ENCODE measurements around the gene HPX.

Gene HPX

DNA sequence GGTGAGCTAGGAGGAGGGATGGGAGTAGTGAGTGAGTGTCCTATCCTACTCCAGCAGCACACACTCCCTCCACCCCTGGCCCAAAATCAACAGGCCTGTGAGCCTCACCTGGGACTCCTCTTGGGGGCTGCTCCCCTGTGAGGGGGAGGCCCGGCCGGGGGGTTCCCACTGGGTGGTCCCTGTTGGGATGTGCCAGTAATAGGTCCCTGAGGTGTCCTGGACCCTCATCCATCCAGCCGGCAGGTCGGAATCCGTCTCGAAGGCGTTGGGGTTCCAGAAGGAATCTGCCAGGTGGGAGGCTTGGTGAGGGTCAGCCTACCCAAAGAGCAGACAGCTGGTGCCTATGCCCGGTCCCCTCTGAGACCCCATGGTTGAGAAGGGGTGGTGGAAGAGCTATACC, 37.2 kb downstream of the HPX start:
- no peak for TF ChIP-seq POLR2A (IDR thresholded peaks at IDR 0.05; ENCODE audit: extremely low read depth, insufficient read length)
- TF ChIP-seq CTCF (IDR thresholded peaks at IDR 0.05; ENCODE audit: low read depth, low read length): no peak
- TF ChIP-seq, protein P1, sequence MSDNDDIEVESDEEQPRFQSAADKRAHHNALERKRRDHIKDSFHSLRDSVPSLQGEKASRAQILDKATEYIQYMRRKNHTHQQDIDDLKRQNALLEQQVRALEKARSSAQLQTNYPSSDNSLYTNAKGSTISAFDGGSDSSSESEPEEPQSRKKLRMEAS (IDR thresholded peaks at IDR 0.05; ENCODE audit: low read depth, low read length): no peak
- no peak for TF ChIP-seq MYC (IDR thresholded peaks at IDR 0.05; ENCODE audit: low read depth, low read length)
- DNase-seq (ENCODE audit: low read depth): no peak
- H3K4me3 ChIP-seq (ENCODE audit: low read depth, low read length): no peak overlapping the region

DNA sequence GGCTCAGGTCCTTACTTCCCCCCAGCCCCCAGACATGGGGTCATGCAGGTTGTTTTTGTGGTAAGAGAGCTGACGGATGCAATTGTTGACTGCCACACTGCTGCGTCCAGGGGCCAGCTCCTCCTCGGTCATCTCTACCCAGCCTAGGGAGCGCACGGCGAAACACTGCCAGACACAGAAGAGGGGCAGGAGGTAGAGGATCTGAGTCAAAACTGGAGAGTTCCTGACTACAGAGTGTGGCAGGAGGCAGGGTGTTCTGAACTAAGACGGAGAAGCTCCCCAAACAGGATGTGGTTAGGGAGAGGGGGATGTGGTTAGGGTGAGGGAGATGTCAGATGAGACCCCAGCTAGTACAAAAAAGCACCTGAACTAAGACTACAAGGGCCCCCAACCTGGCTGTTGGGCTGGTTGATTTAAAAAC, 38.2 kb downstream of the HPX start:
- DNase-seq (ENCODE audit: low read depth): peak; percentile 86
- TF ChIP-seq, protein P1 (IDR thresholded peaks at IDR 0.05; ENCODE audit: low read depth, low read length): no peak
- TF ChIP-seq MYC (IDR thresholded peaks at IDR 0.05; ENCODE audit: low read depth, low read length): no peak
- no peak overlapping the region for H3K4me3 ChIP-seq (ENCODE audit: low read depth, low read length)

DNA sequence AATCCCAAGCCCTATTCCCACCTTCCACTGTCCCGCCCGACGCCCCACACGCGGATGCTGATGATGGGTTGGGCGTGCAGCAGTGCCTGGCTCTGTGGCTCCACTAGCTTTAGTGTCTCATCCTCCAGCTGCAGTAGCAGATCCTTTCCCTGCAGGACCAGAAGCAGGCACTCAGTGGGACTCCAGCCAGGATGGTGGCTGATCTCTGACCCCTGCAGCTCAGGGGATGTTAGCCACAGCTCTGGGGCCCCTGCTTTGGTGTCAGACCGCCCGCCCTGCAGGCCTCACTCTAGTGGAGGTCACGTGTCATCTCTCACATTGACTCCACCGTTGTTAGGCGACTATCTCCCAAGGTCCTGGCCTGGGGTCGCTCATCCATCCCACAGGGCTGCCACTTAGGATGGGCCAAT, 38.7 kb downstream of the HPX start:
- DNase-seq (ENCODE audit: low read depth): no peak
- no peak for TF ChIP-seq CTCF (IDR thresholded peaks at IDR 0.05; ENCODE audit: low read depth, low read length)
- no peak for TF ChIP-seq POLR2A (IDR thresholded peaks at IDR 0.05; ENCODE audit: extremely low read depth, insufficient read length)
- no peak overlapping the region for H3K4me3 ChIP-seq (ENCODE audit: low read depth, low read length)

- TF ChIP-seq, protein P1 (IDR thresholded peaks at IDR 0.05; ENCODE audit: low read depth, low read length): no peak
- TF ChIP-seq CTCF (IDR thresholded peaks at IDR 0.05; ENCODE audit: low read depth, low read length) (no peak), MYC (IDR thresholded peaks at IDR 0.05; ENCODE audit: low read depth, low read length) (no peak), POLR2A (IDR thresholded peaks at IDR 0.05; ENCODE audit: extremely low read depth, insufficient read length) (no peak)
- DNase-seq (ENCODE audit: low read depth): no peak
- H3K4me3 ChIP-seq (ENCODE audit: low read depth, low read length): no peak overlapping the region
These were observed 39.3 kb downstream of the HPX start for GRCh38 chr11:6401464-6401863.

DNA sequence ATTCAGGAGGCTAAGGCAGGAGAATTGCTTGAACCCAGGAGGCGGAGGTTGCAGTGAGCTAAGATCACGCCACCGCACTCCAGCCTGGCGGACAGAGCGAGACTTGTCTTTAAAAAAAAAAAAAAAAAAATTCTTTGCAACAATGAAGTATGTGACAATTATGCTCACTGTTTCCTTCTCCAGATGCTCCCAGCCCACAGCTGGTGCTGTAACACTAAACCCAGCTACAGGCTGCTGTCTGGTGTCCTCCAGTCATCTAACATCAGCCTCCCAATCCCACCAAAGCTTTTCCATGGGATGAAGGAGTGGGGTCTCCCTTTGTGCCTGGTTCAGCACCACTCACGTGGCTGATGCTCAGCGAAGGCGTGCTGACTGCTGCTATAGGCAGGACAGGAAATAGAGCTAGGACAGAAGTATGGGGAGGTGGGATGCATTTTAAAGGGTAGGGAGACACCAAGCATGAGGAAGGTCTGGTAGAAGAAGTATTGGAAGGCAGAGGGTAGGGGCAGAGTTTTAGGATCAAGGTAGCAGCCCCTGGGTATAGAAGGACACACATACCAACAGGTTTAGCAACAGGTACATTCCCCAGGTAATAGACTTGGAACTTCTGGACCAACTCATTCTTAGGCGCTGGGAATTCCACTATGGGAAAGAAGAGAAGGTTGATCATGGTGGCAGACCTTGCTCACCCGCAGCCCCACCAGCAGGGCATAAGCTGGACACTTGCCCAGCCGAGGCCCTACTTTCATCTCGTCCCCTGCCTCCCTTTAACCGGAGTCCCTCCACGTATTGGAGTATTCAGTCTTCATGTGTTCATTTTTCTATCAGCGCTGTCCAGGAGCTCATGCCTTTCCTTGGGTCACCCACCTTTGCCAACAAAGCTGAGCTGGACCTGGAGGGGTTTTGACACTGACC, 40.1 kb downstream of the HPX start:
- no peak for DNase-seq (ENCODE audit: low read depth)
- no peak overlapping the region for H3K4me3 ChIP-seq (ENCODE audit: low read depth, low read length)
- no peak for TF ChIP-seq MYC (IDR thresholded peaks at IDR 0.05; ENCODE audit: low read depth, low read length)
- no peak for TF ChIP-seq POLR2A (IDR thresholded peaks at IDR 0.05; ENCODE audit: extremely low read depth, insufficient read length)
- TF ChIP-seq, protein P1 (IDR thresholded peaks at IDR 0.05; ENCODE audit: low read depth, low read length): no peak
- TF ChIP-seq CTCF (IDR thresholded peaks at IDR 0.05; ENCODE audit: low read depth, low read length): no peak

GRCh38 chr11:6397636-6398035, 43.2 kb downstream of the HPX start:
- no peak for DNase-seq (ENCODE audit: low read depth)

More at GRCh38 chr11:6397636-6398035, 43.2 kb downstream of the HPX start:
- TF ChIP-seq, protein P1 (IDR thresholded peaks at IDR 0.05; ENCODE audit: low read depth, low read length): no peak
- TF ChIP-seq CTCF (IDR thresholded peaks at IDR 0.05; ENCODE audit: low read depth, low read length): no peak
- TF ChIP-seq MYC (IDR thresholded peaks at IDR 0.05; ENCODE audit: low read depth, low read length): no peak
- TF ChIP-seq POLR2A (IDR thresholded peaks at IDR 0.05; ENCODE audit: extremely low read depth, insufficient read length): no peak
- H3K4me3 ChIP-seq (ENCODE audit: low read depth, low read length): no peak overlapping the region
